Left renal cortex interstitium (tissue), 4 donors: ENCODE data around the gene PES1. TPM values are rescaled to one million over a fixed set of nuclear protein-coding genes. Genes with fewer than 3 reads are reported as not detected.
"Not testable (repeated sequence)": the region's sequence is repeated elsewhere in the genome, so short reads cannot be mapped to it uniquely, and the experiment has no call there.

Experiments
- DNase-seq, 4 donors: peaks; one replicate each; pipeline ENCODE4 v3.0.0-alpha.2; 2013; ENCODE audit warnings: low read depth in 4 of 4, low spot score in 2 of 4, missing footprints in 1 of 4
- polyA plus RNA-seq, 4 donors: library from polyadenylated mRNA; unstranded; fragments of 120-200 nt; gene quantifications; one replicate each; pipeline ENCODE4 v1.2.1, GENCODE V29; 2013; ENCODE audit not compliant: insufficient read length in 4 of 4

Gene PES1
- polyA plus RNA-seq, 4 donors: 69.5 to 79.8 (median 72.9) TPM

DNA sequence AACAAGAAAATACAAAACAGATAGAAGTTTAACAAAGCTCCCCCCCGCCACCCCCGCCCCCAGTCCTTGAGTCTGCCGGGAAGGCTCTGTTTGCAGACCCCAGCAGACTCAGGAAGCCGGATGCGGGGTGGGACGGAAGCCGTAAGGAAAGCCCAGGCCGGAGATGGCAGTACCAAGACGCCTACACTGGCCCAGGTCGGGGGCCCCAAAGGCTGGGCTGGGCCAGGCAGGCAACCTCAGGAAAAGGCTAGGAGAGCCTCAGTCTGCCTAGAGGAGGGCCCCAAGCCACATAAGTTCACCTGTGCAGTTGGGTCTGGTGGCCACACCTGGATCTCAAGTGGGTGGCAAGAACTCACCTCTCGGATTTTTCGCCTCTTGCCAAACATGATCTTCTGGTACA, 13.2 kb downstream of the PES1 start:
- DNase-seq: no peak

DNA sequence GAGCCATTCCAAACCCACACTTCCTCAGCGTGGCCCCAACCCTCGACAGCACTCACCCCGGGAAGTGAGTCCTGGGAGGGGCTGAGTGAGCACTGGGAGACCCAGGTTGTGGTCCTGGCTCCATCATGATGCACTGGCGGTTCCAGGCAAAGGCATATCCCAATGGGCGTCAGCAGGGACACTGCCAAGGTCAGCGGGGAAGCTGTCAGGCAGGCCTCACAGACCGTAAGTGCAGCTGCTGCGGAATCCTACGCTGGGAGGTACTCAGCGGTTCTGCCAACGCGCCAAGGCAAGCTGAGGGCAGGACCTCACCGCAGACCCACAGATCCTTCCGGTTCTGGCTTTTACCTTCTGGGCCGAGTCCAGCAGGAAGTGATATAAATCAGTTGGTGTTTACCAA, 15.9 kb downstream of the PES1 start:
- DNase-seq: no peak

DNA sequence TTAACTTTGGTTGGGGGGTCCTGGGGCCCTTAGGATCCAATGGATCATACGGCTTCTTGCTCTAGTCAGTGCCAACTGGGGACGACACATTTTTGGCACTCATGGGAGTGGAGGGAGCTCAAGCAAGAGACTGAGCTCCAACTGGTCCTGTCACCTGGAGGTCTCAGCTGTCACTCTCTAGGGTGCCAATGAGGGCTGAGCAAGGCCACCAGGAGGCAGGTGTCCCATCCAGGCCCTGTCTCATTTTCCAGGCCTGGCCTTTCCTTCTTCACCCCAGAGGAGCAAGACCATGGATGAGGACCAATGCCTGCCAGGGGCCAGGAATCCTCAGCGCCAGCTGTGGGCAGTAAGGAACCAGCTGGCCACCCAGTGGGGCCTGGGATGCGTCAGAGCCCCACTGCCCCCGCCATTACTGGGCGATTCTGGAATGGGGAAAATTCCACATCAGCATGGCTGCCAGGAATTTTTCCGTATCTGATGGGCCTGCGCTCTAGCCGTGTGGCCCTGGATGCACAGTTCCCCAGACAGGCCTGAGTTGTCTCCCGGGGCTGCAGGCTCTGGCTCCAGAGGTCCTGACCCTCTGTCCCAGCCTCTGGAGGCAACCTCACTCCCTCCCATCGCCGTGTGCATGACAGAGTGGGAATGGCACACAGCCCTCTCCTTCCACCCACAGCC, 16.6 kb downstream of the PES1 start:
- no peak for DNase-seq

DNA sequence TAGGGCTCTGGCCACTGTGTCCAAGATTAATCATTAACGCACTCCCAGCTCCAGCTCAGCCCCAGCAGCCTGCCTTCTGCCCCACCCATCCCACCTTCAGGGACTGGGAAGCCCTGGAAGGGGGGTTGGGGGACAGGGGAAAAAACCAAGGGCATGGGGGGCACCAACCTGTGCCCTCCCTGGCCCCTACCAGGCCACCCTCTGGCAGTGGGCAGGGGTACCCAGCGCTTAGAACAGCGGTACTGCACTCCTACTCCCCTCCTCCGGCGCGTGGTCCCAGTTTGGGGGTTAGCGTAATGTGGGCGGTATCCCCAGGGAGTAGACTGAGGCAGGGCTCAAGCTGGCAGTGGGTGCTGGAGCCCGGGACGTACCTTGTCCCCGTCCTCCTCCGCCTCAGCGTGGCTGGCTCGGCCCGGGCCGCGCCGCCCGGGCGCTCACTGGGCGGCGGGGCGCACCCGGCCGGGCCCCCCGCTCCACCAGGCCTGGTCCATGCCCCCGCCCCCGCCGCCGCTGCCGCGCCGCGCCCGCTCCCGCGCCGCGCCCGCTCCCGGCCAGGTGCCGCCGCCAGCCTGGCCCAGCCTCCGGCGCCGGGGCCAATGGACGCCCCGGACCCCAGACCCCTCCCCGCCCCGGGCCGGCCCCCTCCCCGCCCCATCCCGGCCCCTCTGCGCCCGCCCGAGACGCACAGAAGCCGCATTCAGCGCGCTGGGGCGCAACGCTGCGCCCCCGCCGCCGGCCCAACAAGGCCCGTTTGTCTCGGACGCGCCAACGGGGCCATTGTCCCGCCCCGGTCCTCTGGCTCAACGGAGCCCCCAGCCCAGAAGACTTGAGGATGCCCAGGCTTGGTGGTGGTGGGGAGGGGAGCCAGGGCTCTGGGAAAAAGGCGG, 17.4 kb downstream of the PES1 start, which contains the start of gene GAL3ST1:
Gene GAL3ST1 (minus strand): TSS at position 571 of the 887 bp plus-strand sequence. CDS start 17,273 bp downstream, outside the sequence.
- DNase-seq: no peak

DNA sequence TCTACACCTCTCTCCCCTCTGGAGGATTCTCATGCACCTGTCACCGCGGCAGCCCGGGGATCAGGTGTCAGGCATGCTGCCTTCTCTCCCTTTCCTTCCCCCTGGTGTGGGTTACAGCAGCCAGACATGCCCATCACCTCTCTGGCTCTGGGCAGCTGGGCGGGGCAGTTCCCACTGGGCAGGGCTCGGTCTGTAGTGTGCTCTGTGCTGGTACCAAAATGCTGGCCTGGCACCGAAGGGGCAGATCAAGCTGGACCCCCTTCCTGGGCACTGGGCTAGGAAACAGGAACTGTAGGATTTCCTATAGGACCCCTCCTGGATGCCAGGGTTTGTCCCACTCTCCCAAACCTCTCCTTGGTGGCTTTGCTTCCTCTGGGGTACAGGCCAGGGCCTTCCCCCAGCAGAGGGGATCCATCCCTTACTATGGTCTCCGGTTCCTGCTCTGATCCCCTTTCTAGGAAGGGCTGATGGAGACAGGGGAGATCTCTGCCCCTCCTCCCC, 18.1 kb downstream of the PES1 start:
- DNase-seq: no peak

DNA sequence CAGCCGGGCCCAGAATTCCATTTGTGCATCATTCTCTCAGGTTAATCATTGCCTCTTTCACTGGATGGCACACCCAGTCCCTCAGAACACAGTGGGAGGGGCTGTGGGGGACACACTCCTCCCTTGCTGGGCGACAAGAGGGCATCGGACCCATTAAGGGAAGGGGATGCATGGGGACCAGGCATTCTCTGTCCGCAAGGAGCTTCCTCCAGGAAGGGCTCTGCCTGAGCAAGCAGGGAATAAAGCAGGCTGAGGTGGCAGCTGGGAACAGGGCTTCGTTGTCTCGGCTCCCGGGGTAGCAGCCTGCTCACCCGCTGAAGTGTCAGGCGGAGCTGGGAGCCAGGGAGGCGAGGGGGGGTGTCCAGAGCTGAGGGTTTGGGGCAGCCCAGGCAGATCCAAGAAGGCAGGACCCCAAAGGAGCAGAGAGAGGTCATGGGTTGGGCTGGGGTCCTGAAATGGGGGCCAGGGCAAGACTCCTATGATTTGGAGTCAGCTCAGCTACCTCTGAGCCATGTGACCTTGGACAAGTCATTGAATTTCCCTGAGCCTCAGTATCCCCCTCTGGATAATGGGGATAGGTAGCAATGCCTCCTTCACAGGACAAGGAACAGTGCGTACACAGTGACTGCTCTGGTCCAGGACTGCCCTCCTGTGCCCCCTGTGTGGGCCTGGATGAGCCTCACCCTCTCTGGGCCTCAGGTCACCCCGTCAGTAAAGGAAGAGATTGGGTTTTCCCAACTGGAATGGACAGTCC, 18.7 kb downstream of the PES1 start:
- DNase-seq: no peak

DNA sequence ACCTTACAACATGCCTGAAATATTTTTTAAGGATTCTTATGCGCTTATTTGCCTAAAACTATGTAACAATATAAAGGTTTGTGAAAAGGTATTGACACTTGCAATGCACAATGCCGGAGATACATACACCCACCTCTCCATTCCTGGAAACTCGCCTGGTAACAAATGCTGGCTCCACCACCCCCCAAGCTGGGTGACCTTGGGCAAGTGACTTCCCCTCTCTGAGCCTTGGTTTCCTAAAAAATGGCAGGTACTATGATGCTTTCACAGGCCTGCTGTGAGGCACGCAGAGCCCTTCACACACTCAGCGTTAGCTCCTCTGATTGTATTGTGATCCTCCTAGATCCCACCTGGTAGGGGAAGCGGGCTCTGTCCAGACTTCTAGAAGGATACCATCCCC, 19.5 kb downstream of the PES1 start:
- DNase-seq: no peak

DNA sequence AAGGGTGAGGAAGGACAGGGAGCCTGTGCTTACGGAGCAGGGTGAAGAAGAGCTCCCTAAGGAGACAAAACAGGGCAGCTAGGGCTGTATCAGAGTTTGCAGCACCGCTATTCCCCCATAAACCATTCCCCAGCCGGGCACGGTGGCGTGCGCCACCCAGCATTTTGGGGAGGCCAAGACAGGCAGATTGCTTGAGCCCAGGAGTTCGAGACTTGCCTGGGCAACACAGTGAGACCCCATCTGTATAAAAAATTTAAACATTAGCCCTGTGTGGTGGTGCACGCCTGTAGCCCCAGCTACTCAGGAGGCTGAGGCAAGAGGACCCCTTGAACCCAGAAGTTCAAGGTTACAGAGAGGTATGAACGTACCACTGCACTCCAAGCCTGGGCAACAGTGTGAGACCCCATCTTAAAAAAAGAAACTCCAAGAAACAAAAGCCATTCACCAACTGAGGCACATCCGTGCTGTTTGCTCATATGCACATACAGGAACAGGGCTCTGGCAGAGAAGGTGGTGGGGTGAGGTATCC, 22.0 kb downstream of the PES1 start:
- no peak for DNase-seq

DNA sequence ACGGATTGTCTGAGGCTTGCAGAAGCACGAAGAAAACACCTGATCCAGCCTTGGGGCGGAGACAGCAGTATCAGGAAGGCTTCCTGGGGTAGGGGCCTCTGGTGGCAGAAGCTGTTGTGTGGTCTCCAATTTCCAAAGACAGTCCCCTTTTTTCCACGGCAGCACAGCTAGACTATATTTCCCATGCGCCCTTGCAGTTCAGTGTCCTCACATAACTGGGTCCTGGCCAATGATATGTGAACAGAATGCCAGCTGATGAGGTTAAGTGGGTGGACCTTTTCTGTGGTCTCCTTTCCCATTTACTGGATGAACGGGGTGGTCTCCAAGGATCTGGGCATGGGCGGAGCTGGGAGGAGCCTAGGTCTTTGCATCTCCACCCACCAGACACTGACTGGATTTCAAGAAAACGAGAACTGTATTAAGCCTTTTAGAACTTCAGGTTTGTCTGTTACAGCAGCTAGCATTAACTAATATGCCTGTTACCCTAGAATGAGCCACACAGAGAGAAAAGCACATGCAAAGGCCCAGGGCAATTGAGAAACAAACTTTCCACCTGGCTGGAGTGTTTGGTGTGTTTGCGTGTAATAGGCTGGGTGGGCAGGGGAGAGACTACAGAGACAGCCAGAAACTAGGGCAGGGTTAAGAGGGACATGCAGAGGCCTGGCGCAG, 23.4 kb downstream of the PES1 start:
- no peak for DNase-seq

DNA sequence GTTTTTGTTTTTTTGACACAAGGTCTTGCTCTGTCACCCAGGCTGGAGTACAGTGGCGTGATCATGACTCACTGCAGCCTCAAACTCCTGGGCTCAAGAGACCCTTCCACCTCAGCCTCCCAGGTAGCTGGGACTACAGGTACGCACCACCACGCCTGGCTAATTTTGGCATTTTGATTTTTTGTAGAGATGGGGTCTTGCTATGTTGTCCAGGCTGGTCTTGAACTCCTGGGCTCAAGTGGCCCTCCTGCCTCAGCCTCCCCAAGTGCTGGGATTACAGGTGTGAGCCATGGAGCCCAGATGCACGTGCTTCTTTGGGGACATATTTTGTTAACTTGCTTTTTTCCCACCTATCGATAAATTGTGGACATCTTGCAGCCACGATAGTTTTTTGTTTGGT, 24.4 kb downstream of the PES1 start:
- DNase-seq: not testable (repeated sequence)

DNA sequence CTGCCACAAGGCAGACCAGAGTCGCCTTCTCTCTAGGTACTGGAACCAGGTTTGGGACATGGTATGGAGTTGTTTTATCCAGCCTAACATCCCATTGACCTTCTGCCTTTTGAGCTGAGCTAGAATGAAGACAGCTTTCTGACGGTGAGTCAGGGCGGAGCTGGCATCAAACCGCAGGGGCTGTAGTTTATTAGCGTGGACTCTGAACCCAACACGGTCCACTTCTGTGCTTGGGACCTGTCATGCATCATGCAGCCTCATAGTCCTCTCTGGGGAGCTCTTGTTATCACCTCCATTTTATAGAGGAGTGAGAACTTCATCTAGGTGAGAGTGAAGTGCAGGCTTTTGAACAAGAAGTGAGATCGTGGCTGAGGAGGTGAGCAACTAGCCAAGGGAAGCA, 25.6 kb downstream of the PES1 start:
- DNase-seq: no peak

DNA sequence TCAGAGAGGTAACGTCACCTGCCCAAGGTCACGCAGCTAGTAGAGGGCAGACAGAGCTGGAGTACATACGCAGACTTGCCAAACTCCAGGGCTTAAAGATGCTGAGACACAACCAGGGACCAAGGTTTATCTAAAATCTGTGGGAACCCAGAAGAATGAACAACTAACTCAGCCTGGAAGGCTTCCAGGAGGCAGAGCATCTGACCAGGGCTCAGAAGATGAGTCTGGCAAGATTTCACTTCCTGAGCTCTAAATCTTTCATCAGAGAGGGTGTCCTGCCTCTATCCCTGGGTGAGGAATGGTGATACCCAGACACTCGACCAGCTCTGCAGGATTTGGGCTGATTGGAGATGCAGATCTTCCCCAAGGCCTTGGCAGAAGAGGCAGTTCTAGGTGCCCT, 26.4 kb downstream of the PES1 start:
- no peak for DNase-seq

DNA sequence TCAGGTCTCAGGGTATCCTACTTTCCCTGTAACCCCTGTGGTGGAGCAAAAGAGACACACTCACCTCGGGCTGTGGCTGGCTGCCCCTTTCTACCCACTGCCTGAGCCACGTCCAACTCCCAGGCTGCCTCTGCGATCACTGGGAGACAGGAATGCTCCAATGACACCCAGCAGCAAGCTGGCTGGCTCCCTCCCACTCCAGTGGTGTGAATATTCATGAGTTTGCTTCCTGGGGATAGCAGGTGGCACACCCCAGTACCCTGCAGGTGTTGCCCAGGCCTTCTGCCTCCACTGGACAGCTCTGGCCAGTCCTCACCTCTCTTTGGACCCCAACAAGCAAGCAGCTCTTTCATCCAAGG, 27.0 kb downstream of the PES1 start:
- DNase-seq: no peak

DNA sequence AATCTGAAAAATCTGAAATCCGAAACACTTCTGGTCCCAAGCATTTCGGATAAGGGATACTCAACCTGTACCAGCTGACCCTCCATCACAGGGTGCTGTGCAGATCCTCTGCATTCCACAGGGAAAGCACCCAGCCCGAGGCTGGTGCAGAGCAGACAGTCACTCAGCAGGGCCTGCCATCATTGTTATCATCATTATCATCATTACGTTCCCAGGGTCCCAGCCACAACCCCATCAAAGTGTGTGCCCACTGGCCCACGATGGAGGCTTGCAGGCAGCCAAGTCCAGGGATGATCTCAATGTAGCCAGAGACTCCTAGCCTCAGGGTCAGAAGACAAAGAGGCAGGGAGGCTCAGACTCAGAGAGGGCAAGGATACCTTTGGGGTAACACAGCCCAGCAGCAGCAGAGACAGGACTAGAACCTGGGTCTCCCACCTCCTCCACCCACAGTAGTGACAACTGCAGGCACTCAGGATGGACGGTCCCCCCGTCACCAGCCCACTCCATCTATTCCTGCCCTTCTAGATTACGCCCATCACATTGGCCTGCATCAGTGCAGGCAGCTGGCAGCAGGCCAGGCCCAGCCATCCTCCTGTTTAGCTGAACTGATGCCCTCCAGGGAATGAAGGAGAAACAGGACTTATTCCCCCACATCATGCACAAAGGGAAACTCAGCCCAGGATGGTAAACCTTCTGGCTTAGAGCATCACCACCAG, 27.5 kb downstream of the PES1 start:
- no peak for DNase-seq

DNA sequence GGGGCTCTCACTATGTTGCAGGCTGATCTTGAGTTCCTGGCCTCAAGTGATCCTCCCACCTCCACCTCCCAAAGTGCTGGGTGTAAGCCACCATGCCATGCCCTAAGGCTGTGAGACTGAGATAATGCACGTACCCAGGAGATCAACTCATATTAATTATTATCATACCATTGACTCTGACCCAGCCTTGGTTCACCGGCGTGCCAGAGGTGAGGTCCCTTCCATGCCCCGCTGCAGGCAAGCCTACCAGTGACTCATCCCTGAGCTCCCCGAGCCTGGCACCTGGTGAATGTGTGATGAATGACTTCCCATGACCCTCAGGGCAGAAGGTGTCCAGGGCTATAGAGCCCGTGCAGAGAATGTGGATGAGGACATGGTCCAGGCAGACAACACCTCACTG, 29.3 kb downstream of the PES1 start:
- DNase-seq: no peak

DNA sequence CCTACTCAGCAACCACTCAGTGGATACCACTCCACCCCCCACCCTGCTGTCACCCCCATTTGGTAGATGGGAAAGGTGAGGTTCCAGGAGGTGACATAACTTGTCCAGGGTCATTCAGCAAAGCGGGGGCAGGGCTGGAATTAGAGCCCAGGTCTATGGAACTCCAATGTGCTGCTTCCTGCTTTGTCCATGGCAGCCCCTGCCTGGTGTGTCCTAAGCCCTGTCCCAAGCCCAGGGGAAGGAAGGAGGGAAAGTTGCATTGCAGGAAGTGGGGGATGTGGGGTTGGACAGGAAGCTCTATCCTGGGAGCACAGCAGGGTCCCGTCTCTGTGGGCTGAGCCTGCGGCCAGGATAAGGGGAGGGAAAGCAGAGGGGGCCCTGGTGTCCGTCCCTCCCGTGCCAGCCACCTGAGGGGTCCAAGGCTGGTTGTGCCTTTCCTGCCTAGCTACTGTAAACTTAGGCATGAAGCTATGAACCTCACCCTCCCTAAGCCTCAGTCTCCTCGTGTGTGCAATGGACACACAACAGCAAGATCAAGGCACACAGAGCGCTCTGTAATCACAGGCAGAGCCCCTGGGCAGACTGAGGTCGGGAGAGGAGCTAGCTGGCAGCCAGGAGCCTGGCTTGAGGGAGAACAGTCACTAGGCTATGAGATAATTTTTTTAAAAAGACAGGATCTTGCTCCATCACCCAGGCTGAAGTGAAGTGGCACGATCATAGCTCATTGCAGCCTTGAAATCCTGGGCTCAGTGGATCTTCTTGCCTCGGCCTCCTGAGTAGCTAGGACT, 30.1 kb downstream of the PES1 start:
- DNase-seq: no peak

DNA sequence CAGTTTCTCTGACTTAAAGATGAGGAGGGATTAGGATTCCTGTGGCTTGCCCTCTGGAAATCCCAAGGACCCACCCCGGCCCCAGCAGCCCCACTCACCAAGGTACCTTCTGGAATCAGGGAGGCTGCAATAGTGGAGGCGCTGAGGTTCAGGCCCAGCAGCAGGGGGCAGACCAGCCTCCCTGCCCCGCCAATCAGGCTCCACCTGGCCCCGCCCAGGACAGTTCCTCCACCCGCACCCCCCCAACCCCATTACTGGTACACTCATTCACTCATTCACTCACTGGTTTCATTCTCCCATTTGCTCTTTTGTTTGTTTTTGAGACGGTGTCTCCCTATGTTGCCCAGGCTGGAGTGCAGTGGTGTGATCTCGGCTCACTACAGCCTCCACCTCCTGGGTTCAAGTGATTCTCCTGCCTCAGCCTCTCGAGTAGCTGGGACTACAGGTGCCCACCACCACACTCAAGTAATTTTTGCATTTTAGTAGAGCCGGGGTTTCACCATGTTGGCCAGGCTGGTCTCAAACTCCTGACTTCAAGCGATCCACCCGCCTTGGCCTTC, 31.0 kb downstream of the PES1 start:
- not testable (repeated sequence) for DNase-seq

DNA sequence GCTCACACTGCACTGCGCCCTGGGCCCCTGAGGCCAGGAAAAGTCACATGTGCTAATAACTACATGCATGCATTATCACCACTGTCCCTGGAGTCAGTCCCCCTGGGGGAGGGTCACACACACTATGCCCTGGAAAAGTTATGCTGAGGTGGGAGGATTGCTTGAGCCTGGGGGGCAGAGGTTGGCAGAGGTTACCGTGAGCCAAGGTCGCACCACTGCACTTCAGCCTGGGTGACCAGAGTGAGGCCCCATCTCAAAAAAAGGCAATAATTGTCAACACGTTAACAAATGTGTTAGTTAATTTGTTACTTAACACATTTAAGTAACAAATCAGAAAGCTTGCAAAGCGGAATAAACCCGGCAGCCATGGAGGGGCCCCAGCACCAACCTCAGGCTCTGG, 31.8 kb downstream of the PES1 start:
- DNase-seq: no peak

DNA sequence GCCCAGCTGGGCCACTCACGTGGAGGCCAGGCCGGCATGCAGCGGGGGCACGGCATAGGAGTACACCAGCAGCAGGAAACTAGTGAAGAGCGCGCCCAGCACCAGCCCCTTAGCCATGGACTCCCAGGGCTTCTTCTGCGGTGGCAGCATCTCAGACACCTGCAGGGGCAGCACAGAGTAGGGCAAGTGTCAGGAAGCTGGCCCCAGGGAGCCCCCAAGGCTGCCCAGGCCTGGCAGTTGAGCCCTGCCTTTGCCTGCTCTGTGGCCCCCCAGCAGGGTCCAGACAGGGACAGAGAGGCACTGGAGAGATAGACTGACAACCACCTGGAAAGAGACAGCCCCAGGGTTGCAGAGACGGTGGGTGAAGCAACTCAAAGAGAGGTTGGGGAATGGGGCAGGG, 34.5 kb downstream of the PES1 start:
- DNase-seq: no peak
